ENCODE results near the gene PDGFA.

- TF ChIP-seq POLR2A (IDR thresholded peaks at IDR 0.05) (no peak), CTCF (IDR thresholded peaks at IDR 0.05) (no peak), EP300 (IDR thresholded peaks at IDR 0.05) (no peak)
These were observed 25.4 kb downstream of the PDGFA start for GRCh38 chr7:494259-494687.

All from ovary (tissue), 3 donors.